ENCODE results near the gene RFESD. TPM values are rescaled to one million over a fixed set of nuclear protein-coding genes. Genes with fewer than 3 reads are reported as not detected.

RFESD gene
- 1.9 TPM in 2 replicates for total RNA-seq (2014; rRNA removed)
- 1.9 TPM for polyA plus RNA-seq (2012)

GRCh38 chr5:95646569-95647431, at the start of gene RFESD:
TSS of gene RFESD (plus strand) at chr5:95646777. CDS start at chr5:95652272, 5,495 bp downstream.
- DNase-seq (ENCODE audit: low read depth) = peak; percentile 97

GRCh38 chr5:95599252-95599651, 47.3 kb upstream of the RFESD start:
- DNase-seq (ENCODE audit: low read depth) = no peak

- no peak for DNase-seq (ENCODE audit: low read depth)
Observed at GRCh38 chr5:95600557-95600956, 46.0 kb upstream of the RFESD start.

- DNase-seq (ENCODE audit: low read depth) = no peak
Observed at GRCh38 chr5:95605786-95606185, 40.8 kb upstream of the RFESD start.

- DNase-seq (ENCODE audit: low read depth) = no peak
Observed at GRCh38 chr5:95606419-95606818, 40.2 kb upstream of the RFESD start.

GRCh38 chr5:95609711-95610110, 36.9 kb upstream of the RFESD start:
- no peak for DNase-seq (ENCODE audit: low read depth)

GRCh38 chr5:95610546-95610945, 36.0 kb upstream of the RFESD start:
- no peak for DNase-seq (ENCODE audit: low read depth)

- DNase-seq (ENCODE audit: low read depth) = no peak
Observed at GRCh38 chr5:95611396-95611795, 35.2 kb upstream of the RFESD start.

- DNase-seq (ENCODE audit: low read depth) = no peak
Observed at GRCh38 chr5:95613514-95613913, 33.1 kb upstream of the RFESD start.

- no peak for DNase-seq (ENCODE audit: low read depth)
Observed at GRCh38 chr5:95615164-95615467, 31.5 kb upstream of the RFESD start.

- peak; percentile 77 for DNase-seq (ENCODE audit: low read depth)
Observed at GRCh38 chr5:95617057-95617456, 29.5 kb upstream of the RFESD start.

GRCh38 chr5:95619096-95619495, 27.5 kb upstream of the RFESD start:
- DNase-seq (ENCODE audit: low read depth) = no peak

GRCh38 chr5:95619514-95620029, 27.0 kb upstream of the RFESD start:
- no peak for DNase-seq (ENCODE audit: low read depth)

GRCh38 chr5:95620030-95620869, 26.3 kb upstream of the RFESD start, which contains the start of gene GPR150:
TSS of gene GPR150 (plus strand) at chr5:95620087. CDS start at chr5:95620276, 189 bp downstream.
- DNase-seq (ENCODE audit: low read depth) = peak; percentile 73

- no peak for DNase-seq (ENCODE audit: low read depth)
Observed at GRCh38 chr5:95620870-95621838, 25.4 kb upstream of the RFESD start.

- DNase-seq (ENCODE audit: low read depth) = no peak
Observed at GRCh38 chr5:95621839-95622629, 24.5 kb upstream of the RFESD start.

- no peak for DNase-seq (ENCODE audit: low read depth)
Observed at GRCh38 chr5:95623706-95624105, 22.9 kb upstream of the RFESD start.

- DNase-seq (ENCODE audit: low read depth) = no peak
Observed at GRCh38 chr5:95624368-95624767, 22.2 kb upstream of the RFESD start.

- no peak for DNase-seq (ENCODE audit: low read depth)
Observed at GRCh38 chr5:95626701-95627100, 19.9 kb upstream of the RFESD start.

All from LHCN-M2 (cell line).